ENCODE measurements around the gene RPH3AL. TPM values are rescaled to one million over a fixed set of nuclear protein-coding genes. Genes with fewer than 3 reads are reported as not detected.
A peak's percentile ranks its signal among the peaks of the same experiment; 100 is the strongest.
"Not testable (repeated sequence)": the region's sequence is repeated elsewhere in the genome, so short reads cannot be mapped to it uniquely, and the experiment has no call there.

RPH3AL gene
- total and polyA plus RNA-seq, 2 of the 8 experiments (the other 6 are each of a cell fraction or from before 2014, with no cell fraction given), result 5.6 to 5.8 TPM

- H3K23me2 ChIP-seq (ENCODE audit: low read depth, low read length); H3K36me3 ChIP-seq (ENCODE audit: control insufficient read depth in 2 of 4, insufficient read depth in 4 of 4, low read length in 3 of 4); POLR2A ChIA-PET (ENCODE audit: partially characterized antibody); H3K9ac ChIP-seq (replicated peaks in 1 of 4; ENCODE audit: extremely low read depth in 1 of 4, low read depth in 3 of 4, low read length in 3 of 4); H3K9me3 ChIP-seq (ENCODE audit: insufficient read depth in 2 of 2, low read depth in 1 of 2, low read length in 1 of 2); H4K91ac ChIP-seq (replicated peaks; ENCODE audit: insufficient read length, low read length); H3K23ac ChIP-seq (ENCODE audit: insufficient read length); H2BK12ac ChIP-seq (ENCODE audit: low read depth, low read length); H3K56ac ChIP-seq (replicated peaks; ENCODE audit: insufficient read length, low read depth, low read length); H2BK20ac ChIP-seq (ENCODE audit: low read length); CTCF ChIA-PET (ENCODE audit: partially characterized antibody); H4K5ac ChIP-seq (ENCODE audit: insufficient read length, low read depth, low read length); H3K18ac ChIP-seq (ENCODE audit: extremely low read depth, low read length); H2BK15ac ChIP-seq (ENCODE audit: low read length); H3K27me3 ChIP-seq (replicated peaks in 1 of 4; ENCODE audit: control insufficient read depth in 3 of 4, extremely low read depth in 1 of 4, insufficient read depth in 3 of 4, low read length in 3 of 4); H3K79me1 ChIP-seq (ENCODE audit: low read depth, low read length); H3K4me3 ChIP-seq (ENCODE audit: extremely low read depth in 1 of 4, insufficient read depth in 2 of 4, low read depth in 3 of 4, low read length in 4 of 4); H2AFZ ChIP-seq (ENCODE audit: low read length); H3K4ac ChIP-seq (replicated peaks; ENCODE audit: insufficient read length, low read depth, low read length); H4K8ac ChIP-seq (ENCODE audit: extremely low read depth, insufficient read depth, low read length); DNase-seq (ENCODE audit: low read depth in 1 of 2, low spot score in 2 of 2); H2BK120ac ChIP-seq (replicated peaks; ENCODE audit: low read depth, low read length); H3K4me2 ChIP-seq (ENCODE audit: insufficient read depth in 1 of 2, low read depth in 2 of 2, low read length in 2 of 2); H3K27ac ChIP-seq (ENCODE audit: low read depth, low read length); H2BK5ac ChIP-seq (ENCODE audit: low read depth, low read length); H4K20me1 ChIP-seq (replicated peaks in 1 of 2; ENCODE audit: control insufficient read depth in 1 of 2, insufficient read depth in 2 of 2, low read length in 2 of 2); H3K79me2 ChIP-seq (ENCODE audit: control insufficient read depth in 1 of 2, insufficient read depth in 2 of 2, low read length in 2 of 2): not testable (repeated sequence)
- Histone ChIP-seq H3K4me1 (replicated peaks in 1 of 4; ENCODE audit: control insufficient read depth in 3 of 4, insufficient read depth in 4 of 4, low read length in 3 of 4) (peaks cover 3 to 11% (median 8%) of the 10 kb centered on the region in 4 experiments; a peak in 6 of 7 replicates), H3K14ac (ENCODE audit: insufficient read length) (peak overlapping the region; percentile 54), H2AK5ac (ENCODE audit: low read depth, low read length) (peak overlapping the region; percentile 97)
- 72% methylated on average over 2 of the region's 2 CpGs; no CpG with 5 or more reads in 1 of the 2 experiments for WGBS, 2 experiments (ENCODE audit: extremely low coverage in 1 of 2, insufficient coverage in 1 of 2, insufficient read length in 1 of 2, insufficient replicate concordance in 2 of 2, low coverage in 1 of 2, low lambda C conversion rate in 2 of 2, missing lambda C conversion rate in 1 of 2)
- FAIRE-seq, result peak; percentile 92
These were observed 37.2 kb downstream of the RPH3AL start for GRCh38 chr17:315399-315798.

GRCh38 chr17:314614-314944 is 38.0 kb downstream of the RPH3AL start:
- peak overlapping the region; percentile 27; the same call in 1 of the 2 replicates for H2BK12ac ChIP-seq (ENCODE audit: low read depth, low read length)
- H3K27me3 ChIP-seq (replicated peaks in 1 of 4; ENCODE audit: control insufficient read depth in 3 of 4, extremely low read depth in 1 of 4, insufficient read depth in 3 of 4, low read length in 3 of 4); H4K8ac ChIP-seq (ENCODE audit: extremely low read depth, insufficient read depth, low read length); H4K5ac ChIP-seq (ENCODE audit: insufficient read length, low read depth, low read length); H2BK5ac ChIP-seq (ENCODE audit: low read depth, low read length); H3K14ac ChIP-seq (ENCODE audit: insufficient read length); H3K9me3 ChIP-seq (ENCODE audit: insufficient read depth in 2 of 2, low read depth in 1 of 2, low read length in 1 of 2); DNase-seq (ENCODE audit: low read depth in 1 of 2, low spot score in 2 of 2); H3K23me2 ChIP-seq (ENCODE audit: low read depth, low read length); H3K56ac ChIP-seq (replicated peaks; ENCODE audit: insufficient read length, low read depth, low read length); H4K91ac ChIP-seq (replicated peaks; ENCODE audit: insufficient read length, low read length); H4K20me1 ChIP-seq (replicated peaks in 1 of 2; ENCODE audit: control insufficient read depth in 1 of 2, insufficient read depth in 2 of 2, low read length in 2 of 2); H3K4ac ChIP-seq (replicated peaks; ENCODE audit: insufficient read length, low read depth, low read length); H3K23ac ChIP-seq (ENCODE audit: insufficient read length); H3K27ac ChIP-seq (ENCODE audit: low read depth, low read length); H2BK20ac ChIP-seq (ENCODE audit: low read length); H3K36me3 ChIP-seq (ENCODE audit: control insufficient read depth in 2 of 4, insufficient read depth in 4 of 4, low read length in 3 of 4); H2AK5ac ChIP-seq (ENCODE audit: low read depth, low read length); H3K79me1 ChIP-seq (ENCODE audit: low read depth, low read length); H2AFZ ChIP-seq (ENCODE audit: low read length); POLR2A ChIA-PET (ENCODE audit: partially characterized antibody); H2BK15ac ChIP-seq (ENCODE audit: low read length); H3K18ac ChIP-seq (ENCODE audit: extremely low read depth, low read length); H2BK120ac ChIP-seq (replicated peaks; ENCODE audit: low read depth, low read length); H3K79me2 ChIP-seq (ENCODE audit: control insufficient read depth in 1 of 2, insufficient read depth in 2 of 2, low read length in 2 of 2); H3K4me3 ChIP-seq (ENCODE audit: extremely low read depth in 1 of 4, insufficient read depth in 2 of 4, low read depth in 3 of 4, low read length in 4 of 4); CTCF ChIA-PET (ENCODE audit: partially characterized antibody); H3K4me2 ChIP-seq (ENCODE audit: insufficient read depth in 1 of 2, low read depth in 2 of 2, low read length in 2 of 2); H3K9ac ChIP-seq (replicated peaks in 1 of 4; ENCODE audit: extremely low read depth in 1 of 4, low read depth in 3 of 4, low read length in 3 of 4): not testable (repeated sequence)
- whole genome bisulfite sequencing, 2 experiments (ENCODE audit: extremely low coverage in 1 of 2, insufficient coverage in 1 of 2, insufficient read length in 1 of 2, insufficient replicate concordance in 2 of 2, low coverage in 1 of 2, low lambda C conversion rate in 2 of 2, missing lambda C conversion rate in 1 of 2), result 77% methylated on average over 1 of the region's 1 CpG; no CpG with 5 or more reads in 1 of the 2 experiments
- FAIRE-seq, result peak; percentile 82
- H3K4me1 ChIP-seq (replicated peaks in 1 of 4; ENCODE audit: control insufficient read depth in 3 of 4, insufficient read depth in 4 of 4, low read length in 3 of 4), result peaks cover 4 to 19% (median 15%) of the 10 kb centered on the region in 4 experiments

Data from H1 (cell line).